K562 (cell line): ENCODE measurements around the gene CBFA2T2.

Source experiments
- CTCF ChIP-seq, 3 experiments: IDR thresholded peaks in 2 of 3; conservative IDR thresholded peaks in 1 of 3; 2 replicates each; pipeline ENCODE4 v1.5.1; 2011 to 2012; ENCODE audit warnings: low read length in 3 of 3, mild to moderate bottlenecking in 3 of 3, control low read depth in 2 of 3, improper control_type of control experiment in 1 of 3, inconsistent platforms in 1 of 3, low read depth in 1 of 3, mixed read lengths in 1 of 3, moderate library complexity in 1 of 3; ENCODE audit not compliant: insufficient read depth in 2 of 3
- HCFC1 ChIP-seq: IDR thresholded peaks from 2 replicates; pipeline ENCODE4 v1.6.1; 2012; ENCODE audit warnings: low read depth, low read length, improper control_type of control experiment
- POLR2A ChIP-seq: fragments of 450-650 bp; conservative IDR thresholded peaks from 2 replicates; pipeline ENCODE4 v1.6.1; 2016
- TBL1XR1 ChIP-seq, 2 experiments: IDR thresholded peaks; 2 replicates each; pipeline ENCODE4 v1.6.1; 2012; ENCODE audit warnings: improper control_type of control experiment in 2 of 2, low read length in 2 of 2, mild to moderate bottlenecking in 1 of 2

- no peak for TF ChIP-seq CTCF (IDR thresholded peaks at IDR 0.05 in 2 of 3, conservative IDR thresholded peaks at IDR 0.05 in 1 of 3; ENCODE audit: insufficient read depth in 2 of 3, low read depth in 1 of 3, low read length in 3 of 3)
- no peak for TF ChIP-seq TBL1XR1 (IDR thresholded peaks at IDR 0.05; ENCODE audit: low read length in 2 of 2)
- no peak for TF ChIP-seq POLR2A
- no peak for TF ChIP-seq HCFC1
Measured at GRCh38 chr20:33463332-33464101, 26.4 kb upstream of the CBFA2T2 start.
